PC-9 (cell line): ENCODE measurements around the gene IRX5. TPM values are rescaled to one million over a fixed set of nuclear protein-coding genes. Genes with fewer than 3 reads are reported as not detected.

ENCODE experiments used
- BruUV-seq: library from RNA; stranded (reverse); fragments of 400-500 nt; replicated peaks from 2 replicates; lab custom pipeline; 2021; lab: Mats Ljungman, UMichigan
- CTCF ChIA-PET: fragments of 300-600 bp; sonication (Branson Sonifier 250); formaldehyde crosslinking; loops from one replicate; lab custom pipeline; 2022; ENCODE audit warnings: antibody characterized with exemption; lab: Charles Lee
- POLR2A ChIA-PET: fragments of 300-600 bp; sonication (Branson Sonifier 250); formaldehyde crosslinking; loops from one replicate; lab custom pipeline; 2022; ENCODE audit warnings: antibody characterized with exemption; ENCODE audit not compliant: unreplicated experiment; lab: Charles Lee
- DNase-seq, 2 experiments: peaks; one replicate each; pipeline versions ENCODE4 v3.0.0 to v3.0.0-alpha.2; 2015 to 2022; ENCODE audit warnings: mixed read lengths in 1 of 2
- H2AFZ ChIP-seq: fragments of 200-600 bp; sonication (generic); 2 replicates; pipeline ENCODE4 v1.8.1; 2017; ENCODE audit warnings: antibody characterized with exemption
- H3F3A ChIP-seq: fragments of 200-600 bp; sonication (generic); 2 replicates; pipeline ENCODE4 v1.8.1; 2017; ENCODE audit warnings: antibody characterized with exemption, mild to moderate bottlenecking, low read depth; ENCODE audit not compliant: insufficient read depth
- H3K27ac ChIP-seq: fragments of 200-600 bp; sonication (generic); 2 replicates; pipeline ENCODE4 v1.6.1; 2016; ENCODE audit warnings: mixed run types
- H3K27me3 ChIP-seq: fragments of 200-600 bp; sonication (generic); 2 replicates; pipeline ENCODE4 v1.6.1; 2016; ENCODE audit warnings: low read depth, mixed run types; ENCODE audit not compliant: insufficient read depth
- H3K36me3 ChIP-seq: fragments of 200-600 bp; sonication (generic); 2 replicates; pipeline ENCODE4 v1.6.1; 2016; ENCODE audit warnings: low read depth, mixed run types
- H3K4me1 ChIP-seq: fragments of 200-600 bp; sonication (generic); replicated peaks from 2 replicates; pipeline ENCODE4 v1.6.1; 2016; ENCODE audit warnings: mixed run types; ENCODE audit not compliant: insufficient read depth
- H3K4me2 ChIP-seq: fragments of 200-600 bp; sonication (generic); 2 replicates; pipeline ENCODE4 v1.6.1; 2017; ENCODE audit warnings: mixed run types
- H3K4me3 ChIP-seq: fragments of 200-600 bp; sonication (generic); 2 replicates; pipeline ENCODE4 v1.6.1; 2016; ENCODE audit warnings: mixed run types
- H3K79me2 ChIP-seq: fragments of 200-600 bp; sonication (generic); 2 replicates; pipeline ENCODE4 v1.6.1; 2017; ENCODE audit warnings: low read depth, mixed run types
- H3K9me2 ChIP-seq: fragments of 200-600 bp; sonication (generic); 2 replicates; pipeline ENCODE4 v1.8.1; 2017; ENCODE audit warnings: mild to moderate bottlenecking; ENCODE audit not compliant: insufficient read depth
- H3K9me3 ChIP-seq: fragments of 200-600 bp; sonication (generic); 2 replicates; pipeline ENCODE4 v1.8.1; 2016; ENCODE audit warnings: low read depth; ENCODE audit not compliant: insufficient read depth
- H4K20me1 ChIP-seq: fragments of 200-600 bp; sonication (generic); 2 replicates; pipeline ENCODE4 v1.8.1; 2017; ENCODE audit not compliant: insufficient read depth
- CTCF ChIP-seq: fragments of 200-600 bp; sonication (generic); conservative IDR thresholded peaks from 2 replicates; pipeline ENCODE4 v1.6.1; 2017; ENCODE audit warnings: mixed run types, antibody characterized with exemption, mild to moderate bottlenecking, moderate library complexity
- EZH2 ChIP-seq: fragments of 200-600 bp; sonication (generic); IDR thresholded peaks from 2 replicates; pipeline ENCODE4 v1.8.0; 2017; ENCODE audit warnings: antibody characterized with exemption, low read depth
- intact Hi-C: fragments of 100-400 bp; cut with micrococcal nuclease; formaldehyde crosslinking; loops from one replicate; pipeline ENCODE4 v1.10.0; 2022; ENCODE audit not compliant: unreplicated experiment
- total RNA-seq: library from RNA; stranded (reverse); gene quantifications from 2 replicates; pipeline ENCODE4 v1.2.3, GENCODE V29; 2021

The IRX5 gene
- total RNA-seq, 1 experiment from 2014 or later: not detected

GRCh38 chr16:54923055-54923473 lies 7.6 kb upstream of the IRX5 start:
- Histone ChIP-seq H3K79me2 (peaks cover 34% of the 10 kb centered on the region), H3K9me2 (no peaks in the 10 kb centered on the region), H3K27me3 (no peaks in the 10 kb centered on the region), H3F3A (no peaks in the 10 kb centered on the region), H3K4me3 (no peak overlapping the region), H4K20me1 (peaks cover 8% of the 10 kb centered on the region; the same call in 1 of the 2 replicates), H3K4me2 (no peak overlapping the region), H3K4me1 (peaks cover 18% of the 10 kb centered on the region), H3K36me3 (peaks cover 4% of the 10 kb centered on the region; the same call in 1 of the 2 replicates), H3K27ac (no peak overlapping the region), H3K9me3 (no peaks in the 10 kb centered on the region), H2AFZ (no peak overlapping the region)
- ChIA-PET POLR2A (no interaction called here), CTCF (no interaction called here)
- DNase-seq: no peak
- no peak for TF ChIP-seq CTCF
- no peak for TF ChIP-seq EZH2
- BruUV-seq: no TSS peak
- intact Hi-C loops: no loop called here

DNA sequence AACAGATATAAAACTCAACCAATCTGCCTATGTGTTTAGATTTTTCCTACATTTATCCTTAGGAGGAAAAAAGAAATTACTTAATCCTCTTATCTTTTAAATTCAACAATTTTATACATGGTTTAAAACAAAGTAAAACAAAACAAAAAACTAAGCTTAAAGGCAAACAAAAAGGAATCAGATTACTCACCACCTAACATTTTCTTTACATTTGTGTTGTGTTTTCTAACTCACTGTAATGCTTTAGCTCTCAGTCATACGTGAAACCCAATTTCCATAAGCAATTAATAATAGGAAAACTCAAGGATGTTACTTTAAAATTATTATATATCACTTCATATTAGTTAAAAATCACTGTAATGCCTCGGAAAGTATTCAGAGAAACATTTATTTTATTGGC lies 6.7 kb upstream of the IRX5 start:
- intact Hi-C loops: no loop called here
- no TSS peak for BruUV-seq
- TF ChIP-seq EZH2: no peak
- no peak for TF ChIP-seq CTCF

DNA sequence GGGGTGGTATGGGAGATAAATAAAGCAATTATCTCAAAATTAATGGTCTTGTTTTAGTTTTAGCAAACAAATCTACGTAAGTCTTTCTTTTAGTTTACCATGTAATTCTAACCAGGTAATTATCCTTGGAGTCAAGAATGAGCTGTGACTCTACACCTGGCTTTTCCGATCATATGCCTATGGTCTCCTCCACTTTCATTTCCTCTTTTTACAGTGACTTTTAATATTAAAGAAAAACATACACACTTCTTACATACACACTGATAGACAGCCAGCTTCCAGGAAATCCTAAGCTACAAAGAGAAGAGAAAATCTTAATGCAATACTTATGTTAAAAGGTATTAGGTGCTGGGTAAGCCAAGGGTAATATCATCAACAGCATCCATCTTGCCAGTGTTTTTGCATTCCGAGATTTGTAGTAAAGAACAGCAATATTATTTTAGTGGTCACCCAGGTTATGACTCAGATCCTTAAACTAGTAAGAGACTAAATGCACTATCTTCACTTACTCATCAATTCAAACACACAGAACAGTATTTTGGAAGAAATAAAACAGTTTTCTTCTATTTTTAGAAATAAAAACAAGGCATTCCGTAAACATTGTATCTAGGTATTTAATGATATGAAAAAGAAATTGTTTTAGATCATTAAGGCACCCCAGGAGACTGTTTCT lies 4.4 kb upstream of the IRX5 start:
- Histone ChIP-seq H3F3A (no peaks in the 10 kb centered on the region; the same call in 1 of the 2 replicates), H4K20me1 (peaks cover 8% of the 10 kb centered on the region; the same call in 1 of the 2 replicates), H3K9me2 (no peaks in the 10 kb centered on the region), H2AFZ (no peak overlapping the region), H3K4me3 (peak overlapping the region; percentile 80; the same call in 1 of the 2 replicates), H3K4me2 (peak overlapping the region; percentile 81), H3K79me2 (peaks cover 34% of the 10 kb centered on the region), H3K4me1 (peaks cover 18% of the 10 kb centered on the region), H3K27ac (no peak overlapping the region), H3K36me3 (peaks cover 3% of the 10 kb centered on the region; the same call in 1 of the 2 replicates), H3K27me3 (no peaks in the 10 kb centered on the region), H3K9me3 (no peaks in the 10 kb centered on the region)
- TF ChIP-seq CTCF: no peak
- no peak for TF ChIP-seq EZH2
- ChIA-PET CTCF (no interaction called here), POLR2A (no interaction called here)
- intact Hi-C loops: no loop called here
- no TSS peak for BruUV-seq
- no peak for DNase-seq

More for the DNA sequence above, 6.7 kb upstream of the IRX5 start:
- no peak for DNase-seq
- Histone ChIP-seq H3K9me3 (no peaks in the 10 kb centered on the region), H3K27ac (no peak overlapping the region), H3K4me3 (no peak overlapping the region), H4K20me1 (peaks cover 8% of the 10 kb centered on the region; the same call in 1 of the 2 replicates), H3K4me2 (no peak overlapping the region), H3F3A (no peaks in the 10 kb centered on the region), H3K36me3 (peaks cover 4% of the 10 kb centered on the region; the same call in 1 of the 2 replicates), H2AFZ (no peak overlapping the region), H3K4me1 (peaks cover 18% of the 10 kb centered on the region), H3K79me2 (peaks cover 34% of the 10 kb centered on the region), H3K9me2 (no peaks in the 10 kb centered on the region), H3K27me3 (no peaks in the 10 kb centered on the region)
- ChIA-PET POLR2A (no interaction called here), CTCF (no interaction called here)
